SK-N-MC (cell line): ENCODE results near the gene QRFP.

Experiments
- DNase-seq: peaks from one replicate; pipeline ENCODE4 v3.0.0-alpha.2; 2011; ENCODE audit warnings: low read depth, low spot score
- H3K27ac ChIP-seq: fragments of 200-600 bp; sonication (generic); 2 replicates; pipeline ENCODE4 v1.5.1; 2016; ENCODE audit warnings: mixed run types
- H3K36me3 ChIP-seq: fragments of 200-600 bp; sonication (generic); 2 replicates; pipeline ENCODE4 v1.6.1; 2017; ENCODE audit warnings: antibody characterized with exemption, low read length, mixed read lengths; ENCODE audit not compliant: insufficient read depth
- H3K4me3 ChIP-seq: fragments of 200-600 bp; sonication (generic); 2 replicates; pipeline ENCODE4 v1.5.1; 2016
- H3K9ac ChIP-seq: fragments of 200-600 bp; sonication (generic); 2 replicates; pipeline ENCODE4 v1.8.0; 2017; ENCODE audit warnings: mixed run types, mixed read lengths; ENCODE audit not compliant: insufficient read length
- H3K9me3 ChIP-seq: fragments of 200-600 bp; sonication (generic); 2 replicates; pipeline ENCODE4 v1.6.1; 2017; ENCODE audit warnings: low read depth, mild to moderate bottlenecking, antibody characterized with exemption, low read length, moderate library complexity, mixed read lengths
- EZH2 ChIP-seq: fragments of 200-600 bp; sonication (generic); IDR thresholded peaks from one replicate; pipeline ENCODE4 v1.6.1; 2017; ENCODE audit warnings: antibody characterized with exemption
- FOXP2 ChIP-seq: optimal IDR thresholded peaks from 2 replicates; pipeline ENCODE3; 2011; ENCODE audit warnings: mild to moderate bottlenecking, moderate library complexity; ENCODE audit not compliant: insufficient read depth; ENCODE audit errors: extremely low read length, control extremely low read depth
- POLR2AphosphoS5 ChIP-seq: IDR thresholded peaks from 2 replicates; pipeline ENCODE4 v1.6.1; 2012; ENCODE audit warnings: mild to moderate bottlenecking, low read depth, low read length, borderline replicate concordance

QRFP gene

GRCh38 chr9:130929571-130930038 lies 33.0 kb upstream of the QRFP start:
- Histone ChIP-seq H3K27ac (no peak overlapping the region), H3K4me3 (no peak overlapping the region), H3K9ac (no peak overlapping the region), H3K9me3 (no peaks in the 10 kb centered on the region), H3K36me3 (no peaks in the 10 kb centered on the region)
- no peak for TF ChIP-seq EZH2
- TF ChIP-seq POLR2AphosphoS5, result no peak
- TF ChIP-seq FOXP2, result no peak
- no peak for DNase-seq

GRCh38 chr9:130927995-130928900 lies 31.6 kb upstream of the QRFP start:
- no peaks in the 10 kb centered on the region for H3K9me3 ChIP-seq
- H3K4me3 ChIP-seq, result no peak overlapping the region
- no peak for DNase-seq
- TF ChIP-seq POLR2AphosphoS5, result no peak
- TF ChIP-seq EZH2, result no peak
- no peak for TF ChIP-seq FOXP2
- H3K36me3 ChIP-seq, result no peaks in the 10 kb centered on the region
- no peak overlapping the region for H3K27ac ChIP-seq
- H3K9ac ChIP-seq, result no peak overlapping the region

- no peak for DNase-seq
- TF ChIP-seq FOXP2 (no peak), EZH2 (no peak), POLR2AphosphoS5 (no peak)
- no peaks in the 10 kb centered on the region for H3K36me3 ChIP-seq
- H3K4me3 ChIP-seq, result no peak overlapping the region
- H3K27ac ChIP-seq, result no peak overlapping the region
- no peak overlapping the region for H3K9ac ChIP-seq
- no peaks in the 10 kb centered on the region for H3K9me3 ChIP-seq
Observed at GRCh38 chr9:130927338-130927737, 30.7 kb upstream of the QRFP start.

GRCh38 chr9:130925050-130925678 lies 28.6 kb upstream of the QRFP start:
- H3K9ac ChIP-seq, result no peak overlapping the region
- DNase-seq, result no peak
- TF ChIP-seq POLR2AphosphoS5 (no peak), FOXP2 (no peak), EZH2 (no peak)
- H3K36me3 ChIP-seq, result no peaks in the 10 kb centered on the region
- no peak overlapping the region for H3K4me3 ChIP-seq
- no peak overlapping the region for H3K27ac ChIP-seq
- no peaks in the 10 kb centered on the region for H3K9me3 ChIP-seq

GRCh38 chr9:130924448-130924788 lies 27.8 kb upstream of the QRFP start:
- Histone ChIP-seq H3K27ac (no peak overlapping the region), H3K4me3 (no peak overlapping the region), H3K9me3 (no peaks in the 10 kb centered on the region), H3K36me3 (no peaks in the 10 kb centered on the region), H3K9ac (no peak overlapping the region)
- TF ChIP-seq FOXP2, result no peak
- no peak for TF ChIP-seq POLR2AphosphoS5
- no peak for TF ChIP-seq EZH2
- no peak for DNase-seq

- DNase-seq, result no peak
- Histone ChIP-seq H3K4me3 (no peak overlapping the region), H3K36me3 (no peaks in the 10 kb centered on the region), H3K27ac (no peak overlapping the region), H3K9ac (no peak overlapping the region), H3K9me3 (no peaks in the 10 kb centered on the region)
- TF ChIP-seq EZH2 (no peak), POLR2AphosphoS5 (no peak), FOXP2 (no peak)
Observed at GRCh38 chr9:130923611-130924447, 27.2 kb upstream of the QRFP start.

GRCh38 chr9:130922893-130923610 lies 26.4 kb upstream of the QRFP start:
- Histone ChIP-seq H3K27ac (no peak overlapping the region), H3K9me3 (no peaks in the 10 kb centered on the region), H3K4me3 (no peak overlapping the region), H3K36me3 (no peaks in the 10 kb centered on the region), H3K9ac (no peak overlapping the region)
- no peak for DNase-seq
- TF ChIP-seq FOXP2 (no peak), POLR2AphosphoS5 (no peak), EZH2 (no peak)

GRCh38 chr9:130921989-130922892 lies 25.6 kb upstream of the QRFP start:
- no peak for TF ChIP-seq EZH2
- no peak for TF ChIP-seq FOXP2
- no peak for TF ChIP-seq POLR2AphosphoS5
- Histone ChIP-seq H3K4me3 (no peak overlapping the region), H3K9me3 (no peaks in the 10 kb centered on the region), H3K27ac (no peak overlapping the region), H3K9ac (no peak overlapping the region), H3K36me3 (no peaks in the 10 kb centered on the region)
- DNase-seq, result no peak
